Measurements from ENCODE around the gene KIAA1328.
"Not testable (repeated sequence)": the region's sequence is repeated elsewhere in the genome, so short reads cannot be mapped to it uniquely, and the experiment has no call there.

The KIAA1328 gene

GRCh38 chr18:36814994-36815393, 13.9 kb upstream of the KIAA1328 start:
- no peaks in the 10 kb centered on the region for H3K27me3 ChIP-seq (ENCODE audit: low read length)
- H3K4me3 ChIP-seq (ENCODE audit: insufficient read depth, low read length, poor library complexity, severe bottlenecking), result no peak overlapping the region
- no peaks in the 10 kb centered on the region for H3K9me2 ChIP-seq (replicated peaks; ENCODE audit: insufficient read depth, low read length)
- H3K9ac ChIP-seq (ENCODE audit: low read length), result no peak overlapping the region
- no peaks in the 10 kb centered on the region for H4K20me1 ChIP-seq (ENCODE audit: low read depth, low read length)
- H2AFZ ChIP-seq (ENCODE audit: low read depth, low read length, severe bottlenecking), result no peak overlapping the region
- no peaks in the 10 kb centered on the region for H3K9me3 ChIP-seq (ENCODE audit: insufficient read depth, low read length)
- no peaks in the 10 kb centered on the region; the same call in 1 of the 2 replicates for H3F3A ChIP-seq (ENCODE audit: insufficient read depth)
- H3K36me3 ChIP-seq (ENCODE audit: low read length), result peaks cover 6% of the 10 kb centered on the region; the same call in 1 of the 2 replicates
- no peak overlapping the region for H3K4me2 ChIP-seq (ENCODE audit: low read depth, low read length, poor library complexity, severe bottlenecking)
- H3K79me2 ChIP-seq (ENCODE audit: insufficient read depth, low read length), result no peaks in the 10 kb centered on the region
- no peak overlapping the region for H3K27ac ChIP-seq (ENCODE audit: low read depth, low read length)
- TF ChIP-seq EZH2phosphoT487 (conservative IDR thresholded peaks at IDR 0.05; ENCODE audit: low read length), result no peak
- no peak for TF ChIP-seq CTCF (IDR thresholded peaks at IDR 0.05; ENCODE audit: insufficient read depth, low read length, poor library complexity, severe bottlenecking)

GRCh38 chr18:36816096-36816495, 12.8 kb upstream of the KIAA1328 start:
- not testable (repeated sequence) for H3K9me2 ChIP-seq (replicated peaks; ENCODE audit: insufficient read depth, low read length); H3K36me3 ChIP-seq (ENCODE audit: low read length); H3K79me2 ChIP-seq (ENCODE audit: insufficient read depth, low read length); H2AFZ ChIP-seq (ENCODE audit: low read depth, low read length, severe bottlenecking); H3K27ac ChIP-seq (ENCODE audit: low read depth, low read length); H3F3A ChIP-seq (ENCODE audit: insufficient read depth); H3K9me3 ChIP-seq (ENCODE audit: insufficient read depth, low read length); H3K4me2 ChIP-seq (ENCODE audit: low read depth, low read length, poor library complexity, severe bottlenecking); H3K9ac ChIP-seq (ENCODE audit: low read length); H3K4me3 ChIP-seq (ENCODE audit: insufficient read depth, low read length, poor library complexity, severe bottlenecking); H4K20me1 ChIP-seq (ENCODE audit: low read depth, low read length); H3K27me3 ChIP-seq (ENCODE audit: low read length)

- Histone ChIP-seq H3K4me2 (ENCODE audit: low read depth, low read length, poor library complexity, severe bottlenecking) (no peak overlapping the region), H3K36me3 (ENCODE audit: low read length) (peaks cover 6% of the 10 kb centered on the region; the same call in 1 of the 2 replicates)
These were observed 11.9 kb upstream of the KIAA1328 start for GRCh38 chr18:36817039-36817438.

More at GRCh38 chr18:36817039-36817438, 11.9 kb upstream of the KIAA1328 start:
- TF ChIP-seq CTCF (IDR thresholded peaks at IDR 0.05; ENCODE audit: insufficient read depth, low read length, poor library complexity, severe bottlenecking), result no peak
- TF ChIP-seq EZH2phosphoT487 (conservative IDR thresholded peaks at IDR 0.05; ENCODE audit: low read length), result no peak
- Histone ChIP-seq H3K79me2 (ENCODE audit: insufficient read depth, low read length) (peaks cover 10% of the 10 kb centered on the region; the same call in 1 of the 2 replicates), H3K9ac (ENCODE audit: low read length) (no peak overlapping the region), H4K20me1 (ENCODE audit: low read depth, low read length) (no peaks in the 10 kb centered on the region), H3K9me3 (ENCODE audit: insufficient read depth, low read length) (no peaks in the 10 kb centered on the region), H3K27ac (ENCODE audit: low read depth, low read length) (no peak overlapping the region), H3F3A (ENCODE audit: insufficient read depth) (no peaks in the 10 kb centered on the region; the same call in 1 of the 2 replicates), H3K9me2 (replicated peaks; ENCODE audit: insufficient read depth, low read length) (no peaks in the 10 kb centered on the region), H2AFZ (ENCODE audit: low read depth, low read length, severe bottlenecking) (no peak overlapping the region), H3K27me3 (ENCODE audit: low read length) (no peaks in the 10 kb centered on the region), H3K4me3 (ENCODE audit: insufficient read depth, low read length, poor library complexity, severe bottlenecking) (no peak overlapping the region)
